ENCODE data around the gene TTC34. TPM values are rescaled to one million over a fixed set of nuclear protein-coding genes. Genes with fewer than 3 reads are reported as not detected.

TTC34 gene
- total RNA-seq, 4 donors from 2014 or later, result not detected

DNA sequence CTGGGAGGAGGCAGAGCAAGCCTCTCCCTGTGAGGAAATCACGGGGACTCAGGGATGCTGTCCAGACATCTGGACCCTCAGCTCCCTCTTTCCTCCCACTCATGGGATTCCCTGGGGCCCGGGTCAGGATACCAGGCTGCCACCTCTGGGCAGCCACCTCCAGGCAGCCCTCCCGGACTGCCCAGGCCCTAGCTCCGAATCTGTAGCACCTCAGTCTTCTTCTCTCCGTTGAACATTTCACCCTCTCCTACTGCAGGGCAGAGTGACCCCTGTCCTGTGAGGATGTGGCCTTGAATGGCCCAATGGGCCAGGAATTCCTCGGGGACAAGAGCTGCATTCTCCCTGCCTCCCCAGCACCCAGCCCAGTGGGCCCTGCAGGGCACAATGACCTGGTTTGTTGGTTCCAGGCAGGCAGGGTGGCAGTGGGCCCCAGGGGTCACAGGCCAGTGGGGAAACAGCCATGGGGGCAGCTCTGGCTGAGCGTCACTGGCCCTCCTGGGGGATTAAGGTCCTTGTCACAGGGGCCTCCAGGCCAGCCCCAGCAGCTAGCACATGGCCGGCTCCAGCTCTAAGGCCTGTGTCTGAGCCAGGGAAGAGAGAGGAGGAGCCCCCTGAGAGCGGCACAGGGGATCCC, 9.5 kb upstream of the TTC34 start:
- intact Hi-C loops (cut with DNase I; ENCODE audit: low total_unique reads), result no loop called here
- Histone ChIP-seq H3K27ac (no peak overlapping the region), H3K27me3 (peaks cover 6 to 21% (median 10%) of the 10 kb centered on the region in 3 donors), H3K36me3 (no peaks in the 10 kb centered on the region), H3K4me1 (no peaks in the 10 kb centered on the region), H3K9me3 (no peaks in the 10 kb centered on the region), H3K4me3 (no peak overlapping the region)
- in situ Hi-C loops (cut with MboI; ENCODE audit: low sequenced_read_pairs in 4 of 4), result no loop called here
- DNase-seq, result no peak
- no peak for ATAC-seq
- TF ChIP-seq, protein P1, sequence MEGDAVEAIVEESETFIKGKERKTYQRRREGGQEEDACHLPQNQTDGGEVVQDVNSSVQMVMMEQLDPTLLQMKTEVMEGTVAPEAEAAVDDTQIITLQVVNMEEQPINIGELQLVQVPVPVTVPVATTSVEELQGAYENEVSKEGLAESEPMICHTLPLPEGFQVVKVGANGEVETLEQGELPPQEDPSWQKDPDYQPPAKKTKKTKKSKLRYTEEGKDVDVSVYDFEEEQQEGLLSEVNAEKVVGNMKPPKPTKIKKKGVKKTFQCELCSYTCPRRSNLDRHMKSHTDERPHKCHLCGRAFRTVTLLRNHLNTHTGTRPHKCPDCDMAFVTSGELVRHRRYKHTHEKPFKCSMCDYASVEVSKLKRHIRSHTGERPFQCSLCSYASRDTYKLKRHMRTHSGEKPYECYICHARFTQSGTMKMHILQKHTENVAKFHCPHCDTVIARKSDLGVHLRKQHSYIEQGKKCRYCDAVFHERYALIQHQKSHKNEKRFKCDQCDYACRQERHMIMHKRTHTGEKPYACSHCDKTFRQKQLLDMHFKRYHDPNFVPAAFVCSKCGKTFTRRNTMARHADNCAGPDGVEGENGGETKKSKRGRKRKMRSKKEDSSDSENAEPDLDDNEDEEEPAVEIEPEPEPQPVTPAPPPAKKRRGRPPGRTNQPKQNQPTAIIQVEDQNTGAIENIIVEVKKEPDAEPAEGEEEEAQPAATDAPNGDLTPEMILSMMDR (IDR thresholded peaks at IDR 0.05 in 4 of 5, conservative IDR thresholded peaks at IDR 0.05 in 1 of 5), result no peak
- no peak for TF ChIP-seq POLR2A (IDR thresholded peaks at IDR 0.05)

GRCh38 chr1:2810281-2810680, 8.8 kb upstream of the TTC34 start:
- peaks cover 6 to 26% (median 10%) of the 10 kb centered on the region in 3 donors for H3K27me3 ChIP-seq
- in situ Hi-C loops (cut with MboI; ENCODE audit: low sequenced_read_pairs in 4 of 4) (no loop called here), intact Hi-C loops (cut with DNase I; ENCODE audit: low total_unique reads) (no loop called here)
- TF ChIP-seq, protein P1 (IDR thresholded peaks at IDR 0.05 in 4 of 5, conservative IDR thresholded peaks at IDR 0.05 in 1 of 5), result no peak
- no peak for TF ChIP-seq POLR2A (IDR thresholded peaks at IDR 0.05)
- no peak overlapping the region for H3K4me3 ChIP-seq
- H3K4me1 ChIP-seq, result no peaks in the 10 kb centered on the region
- no peaks in the 10 kb centered on the region for H3K9me3 ChIP-seq
- H3K36me3 ChIP-seq, result no peaks in the 10 kb centered on the region
- no peak overlapping the region for H3K27ac ChIP-seq
- ATAC-seq (no peak), DNase-seq (no peak)

GRCh38 chr1:2809656-2810055, 8.2 kb upstream of the TTC34 start:
- no peak for ATAC-seq
- Histone ChIP-seq H3K36me3 (no peaks in the 10 kb centered on the region), H3K4me1 (no peaks in the 10 kb centered on the region), H3K4me3 (no peak overlapping the region), H3K27me3 (peaks cover 6 to 29% (median 10%) of the 10 kb centered on the region in 3 donors), H3K9me3 (no peaks in the 10 kb centered on the region), H3K27ac (no peak overlapping the region)
- in situ Hi-C loops (cut with MboI; ENCODE audit: low sequenced_read_pairs in 4 of 4), result no loop called here
- DNase-seq, result no peak
- intact Hi-C loops (cut with DNase I; ENCODE audit: low total_unique reads), result no loop called here
- no peak for TF ChIP-seq POLR2A (IDR thresholded peaks at IDR 0.05)
- TF ChIP-seq, protein P1 (IDR thresholded peaks at IDR 0.05 in 4 of 5, conservative IDR thresholded peaks at IDR 0.05 in 1 of 5), result no peak

- no peaks in the 10 kb centered on the region for H3K9me3 ChIP-seq
- TF ChIP-seq POLR2A (IDR thresholded peaks at IDR 0.05), result no peak
- TF ChIP-seq, protein P1 (IDR thresholded peaks at IDR 0.05 in 4 of 5, conservative IDR thresholded peaks at IDR 0.05 in 1 of 5), result no peak
- no peak for ATAC-seq
- intact Hi-C loops (cut with DNase I; ENCODE audit: low total_unique reads), result no loop called here
- no peak for DNase-seq
- H3K27me3 ChIP-seq, result peaks cover 6 to 26% (median 10%) of the 10 kb centered on the region in 3 donors
- no peak overlapping the region for H3K27ac ChIP-seq
- H3K4me3 ChIP-seq, result no peak overlapping the region
- no peaks in the 10 kb centered on the region for H3K4me1 ChIP-seq
- in situ Hi-C loops (cut with MboI; ENCODE audit: low sequenced_read_pairs in 4 of 4), result no loop called here
- no peaks in the 10 kb centered on the region for H3K36me3 ChIP-seq
Observed at GRCh38 chr1:2808831-2809605, 7.5 kb upstream of the TTC34 start.
